H9 (cell line): ENCODE measurements around the gene DHH. TPM values are rescaled to one million over a fixed set of nuclear protein-coding genes. Genes with fewer than 3 reads are reported as not detected.

ENCODE experiments used
- DNase-seq: peaks from one replicate; pipeline ENCODE4 v3.0.0-alpha.2; 2017
- H2AFZ ChIP-seq: one replicate; pipeline ENCODE4 v1.6.1; 2013; ENCODE audit warnings: mild to moderate bottlenecking, low read length, control low read depth, moderate library complexity
- H2AK5ac ChIP-seq: 2 replicates; pipeline ENCODE4 v1.6.1; 2013; ENCODE audit warnings: low read length, control low read depth, mixed read lengths; ENCODE audit not compliant: insufficient read length
- H2BK120ac ChIP-seq: one replicate; pipeline ENCODE4 v1.6.1; 2013; ENCODE audit warnings: low read depth, mild to moderate bottlenecking, low read length, control low read depth, inconsistent platforms; ENCODE audit not compliant: poor library complexity, severe bottlenecking
- H2BK12ac ChIP-seq: 2 replicates; pipeline ENCODE4 v1.6.1; 2013; ENCODE audit warnings: low read length, control low read depth, mixed read lengths, low read depth; ENCODE audit not compliant: insufficient read length
- H2BK15ac ChIP-seq: 2 replicates; pipeline ENCODE4 v1.6.1; 2013; ENCODE audit warnings: low read depth, low read length, control low read depth
- H2BK20ac ChIP-seq: one replicate; pipeline ENCODE4 v1.6.1; 2013; ENCODE audit warnings: low read depth, mild to moderate bottlenecking, low read length, control low read depth, inconsistent platforms; ENCODE audit not compliant: poor library complexity, severe bottlenecking
- H2BK5ac ChIP-seq: 2 replicates; pipeline ENCODE4 v1.6.1; 2013; ENCODE audit warnings: low read length, control low read depth, mixed read lengths; ENCODE audit not compliant: insufficient read length
- H3K14ac ChIP-seq: 2 replicates; pipeline ENCODE4 v1.6.1; 2013; ENCODE audit warnings: low read length, control low read depth; ENCODE audit not compliant: insufficient read depth
- H3K18ac ChIP-seq: 2 replicates; pipeline ENCODE4 v1.6.1; 2013; ENCODE audit warnings: low read depth, mild to moderate bottlenecking, mixed read lengths, low read length, control low read depth; ENCODE audit not compliant: insufficient read length
- H3K23ac ChIP-seq: 2 replicates; pipeline ENCODE4 v1.6.1; 2013; ENCODE audit warnings: low read length, control low read depth, mixed read lengths, low read depth; ENCODE audit not compliant: insufficient read length
- H3K23me2 ChIP-seq: 2 replicates; pipeline ENCODE4 v1.6.1; 2013; ENCODE audit warnings: low read depth, mild to moderate bottlenecking, mixed read lengths, low read length, control low read depth; ENCODE audit not compliant: insufficient read length, poor library complexity, severe bottlenecking
- H3K27ac ChIP-seq: 2 replicates; pipeline ENCODE4 v1.5.1; 2013; ENCODE audit warnings: low read length, control low read depth, mixed read lengths, low read depth; ENCODE audit not compliant: insufficient read length
- H3K27me3 ChIP-seq: 2 replicates; pipeline ENCODE4 v1.6.1; 2013; ENCODE audit warnings: low read length, control low read depth, inconsistent platforms; ENCODE audit not compliant: insufficient read depth
- H3K4ac ChIP-seq: 2 replicates; pipeline ENCODE4 v1.6.1; 2013; ENCODE audit warnings: low read depth, mild to moderate bottlenecking, control low read depth, inconsistent platforms, low read length, moderate library complexity
- H3K4me1 ChIP-seq: 2 replicates; pipeline ENCODE4 v1.6.1; 2013; ENCODE audit warnings: low read length, control low read depth, inconsistent platforms; ENCODE audit not compliant: insufficient read depth
- H3K4me2 ChIP-seq: 2 replicates; pipeline ENCODE4 v1.6.1; 2013; ENCODE audit warnings: low read length, control low read depth, mixed read lengths; ENCODE audit not compliant: insufficient read length, insufficient read depth
- H3K56ac ChIP-seq: 2 replicates; pipeline ENCODE4 v1.6.1; 2013; ENCODE audit warnings: low read depth, mild to moderate bottlenecking, mixed read lengths, low read length, control low read depth; ENCODE audit not compliant: insufficient read length
- H3K79me1 ChIP-seq: 2 replicates; pipeline ENCODE4 v1.6.1; 2013; ENCODE audit warnings: low read depth, mild to moderate bottlenecking, moderate library complexity, low read length, control low read depth, inconsistent platforms; ENCODE audit not compliant: insufficient read depth, poor library complexity, severe bottlenecking
- H3K79me2 ChIP-seq: 2 replicates; pipeline ENCODE4 v1.6.1; 2013; ENCODE audit warnings: low read length, control low read depth, inconsistent platforms; ENCODE audit not compliant: insufficient read depth
- H3K9ac ChIP-seq: 2 replicates; pipeline ENCODE4 v1.6.1; 2013; ENCODE audit warnings: low read length, control low read depth, mixed read lengths; ENCODE audit not compliant: insufficient read length; ENCODE audit errors: extremely low read depth
- H3K9me3 ChIP-seq: one replicate; pipeline ENCODE4 v1.6.1; 2013; ENCODE audit warnings: low read depth, low read length, inconsistent platforms; ENCODE audit not compliant: control insufficient read depth
- H3T11ph ChIP-seq: one replicate; pipeline ENCODE4 v1.6.1; 2013; ENCODE audit warnings: mild to moderate bottlenecking, low read length, control low read depth, inconsistent platforms
- H4K20me1 ChIP-seq: one replicate; pipeline ENCODE4 v1.6.1; 2013; ENCODE audit not compliant: control insufficient read depth, insufficient read length, insufficient read depth
- H4K5ac ChIP-seq: 2 replicates; pipeline ENCODE4 v1.6.1; 2013; ENCODE audit warnings: low read depth, mild to moderate bottlenecking, mixed read lengths, low read length, control low read depth; ENCODE audit not compliant: insufficient read length
- H4K8ac ChIP-seq: replicated peaks from 2 replicates; pipeline ENCODE4 v1.6.1; 2013; ENCODE audit warnings: low read length, control low read depth, mixed read lengths, low read depth; ENCODE audit not compliant: insufficient read length
- H4K91ac ChIP-seq: 2 replicates; pipeline ENCODE4 v1.6.1; 2013; ENCODE audit warnings: low read depth, mild to moderate bottlenecking, moderate library complexity, mixed read lengths, low read length, control low read depth; ENCODE audit not compliant: insufficient read length
- H3K27ac Mint-ChIP-seq, 3 experiments: 2 replicates in 2 of 3; 3 replicates in 1 of 3; pipeline ENCODE4 v1.8.0; 2020 to 2021; ENCODE audit warnings: mixed read lengths in 3 of 3, mild to moderate bottlenecking in 1 of 3, moderate library complexity in 1 of 3
- H3K27me3 Mint-ChIP-seq: 2 replicates; pipeline ENCODE4 v1.8.0; 2021; ENCODE audit warnings: low read depth, mild to moderate bottlenecking, moderate library complexity, mixed read lengths
- H3K36me3 Mint-ChIP-seq, 3 experiments: 2 replicates in 2 of 3; 3 replicates in 1 of 3; pipeline ENCODE4 v1.8.0; 2020 to 2021; ENCODE audit warnings: low read depth in 3 of 3, mixed read lengths in 3 of 3; ENCODE audit not compliant: insufficient read depth in 1 of 3
- H3K4me1 Mint-ChIP-seq, 2 experiments: 2 replicates each; pipeline ENCODE4 v1.8.0; 2020; ENCODE audit warnings: mixed read lengths in 2 of 2
- H3K4me3 Mint-ChIP-seq, 2 experiments: 2 replicates in 1 of 2; 3 replicates in 1 of 2; pipeline ENCODE4 v1.8.0; 2020 to 2021; ENCODE audit warnings: mild to moderate bottlenecking in 2 of 2, mixed read lengths in 2 of 2, moderate library complexity in 1 of 2
- H3K9me3 Mint-ChIP-seq, 2 experiments: 2 replicates in 1 of 2; 3 replicates in 1 of 2; pipeline ENCODE4 v1.8.0; 2020; ENCODE audit warnings: mild to moderate bottlenecking in 2 of 2, mixed read lengths in 2 of 2, moderate library complexity in 1 of 2
- WGBS: extraction: QIAGEN DNeasy Blood & Tissue Kit; methylation state at CpG from one replicate; pipeline ENCODE4 v1.1.7; 2013; ENCODE audit warnings: missing lambda C conversion rate, low lambda C conversion rate, mixed read lengths; ENCODE audit not compliant: insufficient read length; ENCODE audit errors: extremely low coverage; 5-methylcytosine and 5-hydroxymethylcytosine counted together
- total RNA-seq: library from RNA; stranded (reverse); gene quantifications from 2 replicates; pipeline ENCODE4 v1.2.1, GENCODE V29; 2021
- TF ChIP-seq, protein P1 (sequence below): fragments of 200-600 bp; sonication (generic); conservative IDR thresholded peaks from 3 replicates; pipeline ENCODE4 v1.8.0; 2021; ENCODE audit warnings: antibody characterized with exemption, mild to moderate bottlenecking

Gene DHH
- total RNA-seq, 1 experiment from 2014 or later: 0.20 TPM

- H3K36me3 Mint-ChIP-seq: peaks cover 51 to 61% (median 59%) of the 10 kb centered on the region in 3 experiments
These were observed 39.5 kb downstream of the DHH start for GRCh38 chr12:49055092-49055491.

More at GRCh38 chr12:49055092-49055491, 39.5 kb downstream of the DHH start:
- Histone ChIP-seq H2AFZ (no peak overlapping the region), H4K5ac (no peak overlapping the region), H3T11ph (no peak overlapping the region), H3K79me1 (peaks cover 30% of the 10 kb centered on the region), H2BK120ac (no peak overlapping the region), H3K9me3 (no peaks in the 10 kb centered on the region), H3K23me2 (peaks cover 17% of the 10 kb centered on the region), H2BK12ac (no peak overlapping the region), H3K4ac (no peak overlapping the region), H3K9ac (no peak overlapping the region), H4K20me1 (no peaks in the 10 kb centered on the region), H3K27me3 (no peaks in the 10 kb centered on the region), H4K91ac (no peak overlapping the region), H3K14ac (no peak overlapping the region), H2BK20ac (no peak overlapping the region), H4K8ac (no peak overlapping the region), H2BK15ac (no peak overlapping the region), H2AK5ac (no peak overlapping the region), H3K79me2 (peaks cover 48% of the 10 kb centered on the region), H3K4me1 (peaks cover 14% of the 10 kb centered on the region), H3K18ac (no peak overlapping the region), H3K56ac (no peak overlapping the region), H3K23ac (no peak overlapping the region), H3K27ac (no peak overlapping the region), H3K4me2 (no peak overlapping the region), H2BK5ac (no peak overlapping the region)
- peaks cover 43 to 44% of the 10 kb centered on the region in 2 experiments for H3K4me1 Mint-ChIP-seq
- H3K9me3 Mint-ChIP-seq: no peaks in the 10 kb centered on the region
- H3K27me3 Mint-ChIP-seq: no peaks in the 10 kb centered on the region
- 0 out of 7 replicates have a peak overlapping the region, but pooled peaks of 1 of the 3 experiments have one; percentile 38 for H3K27ac Mint-ChIP-seq
- TF ChIP-seq, protein P1, sequence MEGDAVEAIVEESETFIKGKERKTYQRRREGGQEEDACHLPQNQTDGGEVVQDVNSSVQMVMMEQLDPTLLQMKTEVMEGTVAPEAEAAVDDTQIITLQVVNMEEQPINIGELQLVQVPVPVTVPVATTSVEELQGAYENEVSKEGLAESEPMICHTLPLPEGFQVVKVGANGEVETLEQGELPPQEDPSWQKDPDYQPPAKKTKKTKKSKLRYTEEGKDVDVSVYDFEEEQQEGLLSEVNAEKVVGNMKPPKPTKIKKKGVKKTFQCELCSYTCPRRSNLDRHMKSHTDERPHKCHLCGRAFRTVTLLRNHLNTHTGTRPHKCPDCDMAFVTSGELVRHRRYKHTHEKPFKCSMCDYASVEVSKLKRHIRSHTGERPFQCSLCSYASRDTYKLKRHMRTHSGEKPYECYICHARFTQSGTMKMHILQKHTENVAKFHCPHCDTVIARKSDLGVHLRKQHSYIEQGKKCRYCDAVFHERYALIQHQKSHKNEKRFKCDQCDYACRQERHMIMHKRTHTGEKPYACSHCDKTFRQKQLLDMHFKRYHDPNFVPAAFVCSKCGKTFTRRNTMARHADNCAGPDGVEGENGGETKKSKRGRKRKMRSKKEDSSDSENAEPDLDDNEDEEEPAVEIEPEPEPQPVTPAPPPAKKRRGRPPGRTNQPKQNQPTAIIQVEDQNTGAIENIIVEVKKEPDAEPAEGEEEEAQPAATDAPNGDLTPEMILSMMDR: no peak
- H3K4me3 Mint-ChIP-seq: no peak overlapping the region; a peak in 1 of 5 replicates
- no CpG with 5 or more reads among the region's 4 CpGs for WGBS
- DNase-seq: no peak
